ENCODE measurements around the gene PLEKHM1.
"Not testable (repeated sequence)": the region's sequence is repeated elsewhere in the genome, so short reads cannot be mapped to it uniquely, and the experiment has no call there.

The PLEKHM1 gene

DNA sequence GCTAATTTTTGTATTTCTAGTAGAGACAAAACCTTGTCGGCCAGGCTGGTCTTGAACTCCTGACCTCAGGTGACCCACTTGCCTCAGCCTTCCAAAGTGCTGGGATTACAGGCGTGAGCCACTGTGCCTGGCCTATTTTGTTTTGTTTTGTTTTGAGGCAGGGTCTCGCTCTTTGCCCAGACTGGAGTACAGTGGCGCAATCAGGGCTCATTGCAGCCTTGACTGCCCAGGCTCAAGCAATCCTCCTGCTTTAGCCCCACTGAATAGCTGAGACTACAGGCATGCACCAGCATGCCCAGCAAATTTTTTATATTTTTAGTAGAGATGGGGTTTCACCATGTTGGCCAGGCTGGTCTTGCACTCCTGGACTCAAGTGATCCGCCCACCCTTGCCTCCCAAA, 30.1 kb downstream of the PLEKHM1 start:
- not testable (repeated sequence) for DNase-seq

DNA sequence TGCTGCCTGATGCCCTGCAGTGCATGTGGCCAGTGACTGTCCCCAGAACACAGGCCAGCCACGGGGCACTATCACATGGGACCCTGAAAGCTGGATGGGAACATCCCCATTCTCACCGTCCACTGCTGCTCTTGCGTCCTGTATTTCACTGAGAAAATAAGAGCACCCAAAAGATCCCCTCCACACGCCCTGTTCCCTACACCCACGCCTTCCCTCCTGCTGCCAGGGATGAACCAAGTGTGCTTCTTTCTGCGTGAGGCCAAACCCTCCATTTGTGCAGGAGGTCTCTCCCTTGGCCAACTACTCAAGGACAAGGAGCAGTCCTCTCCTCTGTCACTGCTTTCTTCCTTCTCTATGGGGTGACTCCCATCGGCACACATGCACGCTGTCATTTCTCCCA, 36.2 kb downstream of the PLEKHM1 start:
- not testable (repeated sequence) for DNase-seq

DNA sequence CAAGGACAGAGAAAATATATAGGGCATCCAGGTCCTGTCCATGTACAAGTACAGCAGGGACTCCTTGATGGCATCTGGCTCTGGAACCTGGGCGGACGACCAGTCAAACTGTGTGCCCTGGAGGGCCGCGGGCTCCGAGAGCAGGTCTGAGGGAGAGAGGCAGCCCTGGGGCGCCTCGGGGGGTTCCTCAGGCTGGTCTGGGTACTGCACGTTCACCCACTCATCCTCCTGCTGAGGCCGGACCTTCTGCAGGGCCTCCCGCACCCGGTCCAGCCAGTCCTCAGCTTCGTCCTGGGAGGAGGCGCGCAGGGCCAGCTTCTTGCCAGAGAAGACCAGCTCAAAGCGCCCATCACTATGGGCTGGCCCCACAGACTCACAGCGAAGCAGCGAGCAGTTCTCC, 36.8 kb downstream of the PLEKHM1 start:
- DNase-seq, result not testable (repeated sequence)

DNA sequence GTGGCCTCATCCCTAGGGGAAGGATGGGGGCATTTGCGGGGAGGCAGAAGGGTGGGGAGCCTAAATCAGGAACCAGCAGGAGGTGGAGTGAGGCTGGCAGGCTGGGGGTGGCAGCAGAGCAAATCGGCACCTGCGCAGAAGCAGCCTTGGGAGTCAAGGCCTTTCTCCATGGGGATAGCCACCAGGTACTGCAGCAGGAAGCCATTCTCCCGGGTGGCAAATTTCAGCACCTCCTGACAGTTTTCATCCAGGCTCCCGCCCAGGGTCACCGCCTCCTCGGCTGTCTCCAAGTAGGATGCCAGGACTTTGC, 37.3 kb downstream of the PLEKHM1 start:
- not testable (repeated sequence) for DNase-seq

DNA sequence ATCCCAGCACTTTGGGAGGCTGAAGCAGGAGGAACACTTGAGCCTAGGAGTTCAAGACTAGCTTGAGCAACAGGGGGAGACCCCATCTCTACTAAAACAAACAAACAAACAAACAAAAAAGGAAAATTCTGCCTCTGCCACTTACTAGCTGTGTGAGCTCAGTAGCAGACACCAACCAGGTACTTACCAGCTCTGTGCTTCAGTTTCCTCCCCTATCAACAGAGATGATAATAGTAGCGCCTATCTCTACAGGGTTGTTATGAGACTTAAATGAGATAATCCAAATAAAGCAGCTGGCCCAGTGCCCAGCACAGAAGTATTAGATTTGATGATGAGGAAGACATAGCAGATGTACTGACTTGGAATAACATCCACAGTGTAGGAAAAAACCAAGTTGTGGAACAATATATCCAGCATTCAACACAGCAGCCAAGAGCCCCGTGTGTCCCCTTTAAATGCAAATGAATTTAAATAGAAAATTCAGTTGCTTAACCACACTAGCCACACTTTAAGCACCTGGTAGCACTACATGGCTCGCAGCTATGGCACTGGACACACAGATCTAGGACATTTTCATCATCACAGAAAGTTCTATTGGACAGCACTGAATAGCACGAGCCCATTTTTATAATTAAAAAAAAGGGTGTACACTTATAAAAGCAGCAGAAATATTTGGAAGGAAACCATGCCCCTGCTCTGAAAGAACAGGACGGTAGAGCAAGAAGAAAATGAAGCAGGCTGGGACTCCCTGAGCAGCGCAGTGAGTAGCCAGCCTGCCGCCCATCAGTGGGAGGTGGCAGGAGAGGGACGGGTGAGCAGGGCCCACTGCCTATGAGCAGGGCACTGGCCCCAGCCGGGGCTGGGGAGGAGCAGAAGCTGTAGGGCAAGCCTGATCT, 37.9 kb downstream of the PLEKHM1 start:
- not testable (repeated sequence) for DNase-seq

DNA sequence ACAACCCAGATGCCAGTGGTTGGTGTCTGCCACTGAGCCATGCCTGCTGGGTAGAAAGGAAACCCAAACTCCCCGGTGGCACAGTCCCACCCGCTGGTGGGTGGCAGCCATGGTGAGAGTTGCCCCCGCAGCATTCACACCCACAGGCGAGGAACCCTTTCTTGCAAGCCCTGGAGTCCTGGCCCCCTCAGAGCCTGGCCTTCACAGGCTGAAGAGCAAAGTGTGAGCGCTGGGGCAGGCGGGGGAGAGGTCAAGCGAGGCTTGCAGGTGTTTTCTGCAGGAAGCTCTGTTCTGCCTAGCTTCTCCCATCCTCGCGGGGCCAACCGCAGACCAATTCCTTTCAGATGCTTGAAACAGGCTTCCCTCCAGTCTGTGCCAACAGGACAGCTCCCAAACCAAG, 38.9 kb downstream of the PLEKHM1 start:
- not testable (repeated sequence) for DNase-seq

DNA sequence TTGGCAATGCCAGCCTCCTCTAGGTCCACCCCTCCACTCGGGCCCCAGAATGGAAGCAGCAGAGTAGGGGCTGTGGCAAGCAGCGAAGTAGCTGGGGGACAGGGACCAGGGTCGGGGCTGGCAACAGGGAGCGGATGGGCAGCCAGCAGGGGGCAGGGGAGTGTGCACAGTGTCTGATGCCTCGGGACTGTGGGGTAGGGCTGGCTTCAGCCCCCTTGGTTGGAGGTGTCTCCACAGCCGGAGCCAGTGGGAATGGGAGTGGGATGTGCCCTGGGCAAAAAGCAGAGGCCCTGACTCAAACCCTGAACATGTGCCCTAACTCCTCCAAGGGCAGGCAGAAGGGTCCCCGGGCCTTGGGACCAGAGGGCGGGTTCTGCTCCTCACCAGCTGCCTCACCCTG, 39.4 kb downstream of the PLEKHM1 start:
- DNase-seq, result no peak

DNA sequence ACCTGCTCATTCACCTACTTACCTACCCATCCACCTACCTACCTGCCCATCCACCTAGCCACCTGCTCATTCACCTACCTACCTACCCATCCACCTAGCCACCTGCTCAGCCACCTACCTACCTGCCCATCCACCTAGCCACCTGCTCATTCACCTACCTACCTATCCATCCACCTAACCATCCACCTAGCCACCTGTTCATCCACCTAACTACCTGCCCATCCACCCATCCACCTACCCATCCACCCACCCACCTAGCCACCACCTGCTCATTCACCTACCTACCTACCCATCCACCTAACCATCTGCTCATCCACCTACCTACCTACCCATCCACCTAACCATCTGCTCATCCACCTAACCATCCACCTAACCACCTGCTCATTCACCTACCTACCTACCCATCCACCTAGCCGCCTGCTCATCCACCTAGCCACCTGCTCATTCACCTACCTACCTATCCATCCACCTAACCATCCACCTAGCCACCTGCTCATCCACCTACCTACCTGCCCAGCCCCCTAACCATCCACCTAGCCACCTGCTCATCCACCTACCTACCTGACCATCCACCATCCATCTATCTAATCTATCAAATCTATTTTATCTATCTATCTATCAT, 40.7 kb downstream of the PLEKHM1 start:
- not testable (repeated sequence) for DNase-seq

DNA sequence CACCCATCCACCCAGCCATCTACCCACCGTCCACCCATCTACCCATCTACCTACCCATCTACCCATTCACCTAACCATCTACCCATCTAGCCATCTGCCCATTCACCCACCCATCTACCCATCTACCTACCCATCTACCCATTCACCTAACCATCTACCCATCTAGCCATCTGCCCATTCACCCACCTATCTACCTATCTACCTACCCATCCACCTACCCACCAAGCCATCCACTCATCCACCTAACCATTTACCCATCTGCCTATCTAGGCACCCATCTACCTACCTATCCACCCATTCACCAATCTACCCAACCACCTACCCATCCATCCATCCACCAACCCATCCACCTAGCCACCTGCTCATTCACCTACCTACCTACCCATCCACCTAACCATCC, 41.3 kb downstream of the PLEKHM1 start:
- not testable (repeated sequence) for DNase-seq

DNA sequence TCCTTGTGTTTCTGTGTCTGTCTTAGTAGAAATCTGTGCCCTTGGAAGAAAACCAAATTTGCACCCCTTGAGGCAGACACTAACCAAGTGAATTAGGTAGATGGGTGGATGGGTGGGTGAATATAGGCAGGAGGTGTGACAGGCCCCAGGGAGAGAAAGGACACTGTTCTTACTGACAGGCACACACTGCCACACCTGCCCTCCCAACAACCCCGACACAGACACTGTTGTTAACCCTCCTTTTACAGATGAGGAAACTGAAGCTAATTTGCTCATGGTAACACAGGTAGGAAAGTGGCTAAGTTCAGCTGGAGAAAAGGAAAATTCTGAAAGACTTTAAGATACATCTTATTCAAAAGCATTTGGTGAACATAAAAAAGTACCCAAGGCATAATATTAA, 42.0 kb downstream of the PLEKHM1 start:
- DNase-seq, result not testable (repeated sequence)

DNA sequence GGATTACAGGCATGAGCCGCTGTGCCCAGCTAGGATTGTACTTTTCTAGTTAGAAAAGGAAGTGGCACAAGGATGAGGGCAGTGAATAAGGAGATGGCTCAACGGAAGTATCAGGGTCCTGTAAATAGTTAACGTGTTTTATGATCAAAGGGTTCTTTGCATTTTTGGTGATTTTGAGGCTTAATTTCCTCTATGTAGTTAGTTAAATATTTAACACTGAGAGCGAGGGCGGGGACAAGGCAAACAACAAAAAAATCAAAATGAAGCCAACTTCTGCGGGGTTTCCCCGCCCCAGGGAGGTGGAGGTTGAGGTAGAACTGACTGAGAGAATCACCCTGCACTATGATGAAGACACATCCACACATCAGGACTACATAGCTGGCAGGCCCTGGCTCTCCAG, 42.5 kb downstream of the PLEKHM1 start:
- not testable (repeated sequence) for DNase-seq

DNA sequence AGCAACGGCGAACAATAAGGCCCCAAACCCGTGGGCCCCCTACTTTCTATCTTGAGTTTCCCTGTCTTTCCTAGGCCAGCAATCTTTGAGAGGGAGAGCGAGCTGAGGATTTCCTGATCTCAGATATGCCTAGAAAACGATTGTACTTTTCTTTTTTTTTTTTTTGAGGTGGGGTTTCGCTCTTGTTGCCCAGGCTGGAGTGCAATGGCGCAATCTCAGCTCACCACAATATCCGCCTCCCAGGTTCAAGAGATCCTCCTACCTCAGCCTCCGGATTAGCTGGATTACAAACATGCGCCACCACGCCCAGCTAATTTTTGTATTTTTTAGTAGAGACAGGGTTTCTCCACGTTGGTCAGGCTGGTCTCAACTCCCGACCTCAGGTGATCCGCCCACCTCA, 42.9 kb downstream of the PLEKHM1 start:
- not testable (repeated sequence) for DNase-seq

DNA sequence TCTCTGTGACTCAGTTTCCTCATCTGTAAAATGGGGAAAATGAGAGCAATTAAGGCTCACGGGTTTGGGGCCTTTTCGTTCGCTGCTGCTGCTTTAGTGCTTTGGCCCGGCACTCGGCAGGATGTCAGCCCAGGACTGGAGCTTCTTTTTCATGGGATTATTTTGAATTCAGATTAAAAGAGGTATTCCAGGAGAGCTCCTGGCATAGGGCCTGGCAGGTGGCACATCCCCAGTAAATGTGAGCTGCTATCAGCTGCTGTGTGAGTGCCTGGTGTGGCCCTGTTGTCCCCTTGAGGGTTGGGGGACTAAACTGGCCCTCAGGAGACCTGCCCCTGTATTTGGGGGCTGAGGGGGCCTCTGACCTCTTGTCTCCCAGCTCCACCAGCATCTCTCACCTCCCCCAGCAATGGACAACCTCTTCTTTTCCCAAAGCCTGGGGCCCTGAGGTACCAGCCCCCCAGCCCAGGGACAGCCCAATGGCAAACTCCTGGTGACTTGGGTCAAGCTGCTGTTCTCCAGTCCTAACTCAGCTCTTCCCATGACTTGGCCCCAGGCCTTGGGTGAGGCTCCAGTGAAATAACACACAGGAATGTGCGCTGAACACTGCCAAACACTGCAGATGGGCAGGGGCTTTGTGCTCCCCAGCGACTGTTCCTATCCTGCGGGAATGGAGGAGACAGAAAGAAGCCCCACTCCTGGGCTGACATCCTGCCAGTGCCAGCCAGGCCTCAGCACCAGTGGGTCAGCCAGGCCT, 43.5 kb downstream of the PLEKHM1 start:
- not testable (repeated sequence) for DNase-seq

DNA sequence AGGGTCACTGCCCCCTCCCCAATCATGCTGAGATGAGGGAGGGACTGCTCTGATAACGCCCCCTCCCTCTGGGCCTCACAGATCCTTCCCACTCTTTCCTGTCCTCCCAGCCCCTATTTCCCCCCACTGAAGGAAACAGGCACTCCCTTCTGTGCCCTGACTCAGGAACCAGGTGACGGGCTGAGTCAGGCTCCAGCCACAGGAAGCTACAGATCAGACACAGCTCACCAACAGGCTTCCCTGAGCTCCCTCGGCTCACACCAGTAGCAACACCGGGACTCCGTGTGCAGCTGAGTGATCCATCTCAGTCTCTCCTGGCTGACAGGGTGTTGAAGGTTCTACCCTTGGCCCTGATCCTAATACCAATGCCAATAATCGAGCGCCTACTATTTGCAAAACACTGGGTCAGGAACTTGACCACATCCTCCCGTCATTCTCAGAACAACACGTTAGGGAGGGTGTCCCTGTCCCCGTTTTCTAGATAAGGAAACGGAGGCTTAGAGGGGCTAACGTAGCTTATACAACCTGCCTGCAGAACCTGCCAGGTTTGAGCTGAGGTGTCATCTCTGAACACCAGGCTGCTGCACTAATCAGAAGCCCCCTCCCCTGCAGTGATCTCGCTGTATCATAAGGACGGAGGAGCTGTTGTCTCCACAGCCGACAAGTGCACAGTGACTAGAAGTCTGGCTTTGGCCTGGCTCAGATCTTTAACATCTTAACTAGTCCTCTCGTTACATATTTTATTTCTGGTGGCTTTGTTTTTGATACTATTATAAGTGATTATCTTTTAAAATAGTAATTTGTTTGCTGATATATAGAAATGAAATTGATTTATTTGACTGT, 44.4 kb downstream of the PLEKHM1 start:
- peak; percentile 40 for DNase-seq

DNA sequence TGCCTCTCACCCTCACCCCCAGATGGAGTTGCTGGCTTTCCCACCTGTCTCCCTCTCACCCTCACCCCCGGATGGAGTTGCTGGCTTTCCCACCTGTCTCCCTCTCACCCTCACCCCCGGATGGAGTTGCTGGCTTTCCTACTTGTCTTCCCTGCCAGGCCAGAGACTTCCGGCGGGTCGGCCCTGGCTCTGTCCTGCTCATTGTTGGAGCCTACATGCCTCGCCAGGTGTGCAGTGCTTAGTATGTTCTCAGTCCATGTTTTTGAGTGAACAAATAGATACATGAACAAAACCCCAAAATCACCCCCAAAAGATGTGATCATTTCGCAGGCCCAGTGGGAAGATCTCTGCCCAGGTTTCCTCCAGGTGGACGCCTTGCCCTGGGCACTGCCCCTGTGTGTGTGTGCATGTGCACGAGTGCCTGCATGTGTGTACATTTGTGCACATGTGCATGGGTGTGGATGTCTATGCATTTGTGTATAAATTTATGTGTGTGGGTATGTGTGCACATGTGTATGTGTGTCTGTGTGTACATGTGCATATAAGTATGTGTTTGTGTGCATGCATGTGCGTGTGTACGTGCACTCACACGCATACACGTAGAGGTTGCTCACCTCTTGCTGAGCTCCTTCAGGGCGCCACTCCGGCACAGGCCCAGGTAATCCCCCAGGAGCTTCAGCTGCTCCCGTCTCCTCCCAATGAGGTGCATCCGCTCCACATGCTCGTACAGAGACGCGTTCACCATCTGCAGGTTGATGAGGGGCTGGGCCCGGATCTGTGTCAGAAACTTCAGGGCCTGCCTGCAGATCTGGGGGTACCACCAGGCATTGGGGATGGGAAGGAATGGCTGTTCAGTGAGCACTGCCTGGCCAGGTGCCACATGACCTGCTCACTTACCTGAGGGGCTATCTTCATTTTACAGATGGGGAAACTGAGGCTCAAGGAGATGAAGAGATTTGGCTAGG, 45.4 kb downstream of the PLEKHM1 start:
- not testable (repeated sequence) for DNase-seq

DNA sequence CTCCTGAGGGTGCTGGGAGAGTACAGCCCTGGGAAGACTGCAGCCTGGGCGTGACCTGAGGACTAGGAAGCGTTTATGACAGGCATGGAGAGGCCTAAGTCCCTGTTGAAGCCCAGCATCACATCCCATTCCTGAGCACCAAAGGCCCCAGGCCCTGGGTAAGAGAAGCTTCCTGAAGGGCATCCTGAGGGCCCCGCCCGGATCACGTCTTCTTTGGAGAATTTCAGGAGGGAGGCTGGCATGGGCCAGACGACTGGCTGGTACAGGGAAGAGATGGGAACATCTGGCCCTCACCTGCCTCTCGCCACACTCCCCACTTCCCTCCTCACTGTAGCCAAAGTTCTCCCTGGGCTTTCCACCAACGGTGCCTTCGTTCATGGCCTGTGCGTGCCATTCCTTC, 46.2 kb downstream of the PLEKHM1 start:
- not testable (repeated sequence) for DNase-seq

DNA sequence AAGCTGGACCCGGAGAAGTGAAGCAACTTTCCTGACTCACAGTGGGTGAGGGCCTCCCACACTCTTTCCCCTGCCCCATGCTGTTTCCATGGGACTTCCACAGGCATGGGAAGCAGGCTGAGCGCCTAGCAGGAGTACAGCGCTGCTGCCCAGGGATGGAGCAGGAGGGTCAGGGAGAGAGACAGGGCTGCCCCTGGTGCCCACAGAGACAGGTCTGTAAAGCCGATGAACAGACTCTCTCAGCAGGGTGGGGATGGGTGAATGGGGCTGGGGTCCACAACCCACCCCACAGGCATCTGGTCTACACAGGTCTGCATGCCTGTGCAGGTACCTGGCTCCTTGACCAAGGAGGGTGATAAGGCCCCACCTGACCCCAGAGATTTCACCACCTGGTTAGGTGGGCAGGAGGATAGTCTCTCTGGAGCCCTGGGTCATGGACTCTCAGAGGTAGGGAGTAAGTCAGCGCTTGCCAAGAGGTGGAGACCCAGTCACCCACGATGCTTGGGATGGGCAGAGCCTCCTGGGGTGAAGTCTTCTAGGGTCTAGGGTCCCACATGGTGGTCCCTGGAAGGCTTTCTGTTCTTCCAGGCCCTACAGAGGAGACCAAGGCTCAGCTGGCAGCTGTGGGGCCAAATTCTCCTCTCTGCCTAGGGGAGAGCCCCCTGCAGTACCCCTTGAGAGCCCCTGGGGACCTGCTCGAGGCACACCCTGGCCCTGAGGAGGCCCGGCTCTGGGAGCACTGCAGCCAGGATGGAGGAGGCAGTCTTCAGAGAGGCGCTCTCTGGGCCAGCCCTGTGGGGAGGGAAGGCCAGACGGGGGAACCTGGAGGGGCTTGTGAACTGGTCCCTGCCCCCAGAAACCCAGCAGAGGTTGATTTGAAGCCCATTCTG, 46.9 kb downstream of the PLEKHM1 start:
- not testable (repeated sequence) for DNase-seq

DNA sequence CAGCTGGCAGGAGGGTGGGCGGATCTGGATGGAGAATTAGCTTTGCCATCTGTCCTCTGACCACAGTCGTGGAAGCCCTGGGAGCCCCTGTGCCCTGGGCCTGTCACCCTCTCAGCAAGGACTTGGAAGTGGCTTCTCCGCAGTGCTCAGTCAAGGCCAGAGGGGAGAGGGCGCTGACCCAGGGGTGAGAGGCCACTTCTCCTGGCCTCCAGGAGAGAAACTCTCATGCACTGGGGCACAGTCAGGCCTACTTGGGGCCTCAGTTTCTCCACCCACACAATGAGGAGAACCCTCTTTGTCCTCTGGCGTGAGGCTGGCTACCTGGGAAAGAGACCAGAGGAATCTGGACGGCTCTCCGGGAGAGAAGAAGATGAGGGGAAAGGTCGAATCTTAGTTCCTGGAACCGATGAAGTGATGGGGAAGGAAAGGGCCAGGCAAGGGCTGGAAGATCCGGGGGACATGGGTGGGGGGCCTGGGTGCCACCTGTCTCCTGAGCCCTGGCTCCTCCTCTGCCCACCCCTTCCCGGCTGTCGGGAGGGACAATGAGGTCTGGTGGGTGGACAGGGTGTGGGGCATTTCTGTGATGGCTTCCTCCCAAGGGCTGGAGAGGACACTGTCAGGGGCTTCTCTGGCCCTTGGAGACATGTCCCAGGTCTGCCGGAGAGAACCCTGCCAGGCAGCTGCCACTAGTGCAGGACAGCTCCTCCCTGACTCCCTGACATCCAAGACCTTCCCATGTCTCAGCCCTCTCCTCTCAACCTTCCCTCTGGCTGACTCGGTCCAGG, 48.8 kb downstream of the PLEKHM1 start:
- DNase-seq, result no peak

DNA sequence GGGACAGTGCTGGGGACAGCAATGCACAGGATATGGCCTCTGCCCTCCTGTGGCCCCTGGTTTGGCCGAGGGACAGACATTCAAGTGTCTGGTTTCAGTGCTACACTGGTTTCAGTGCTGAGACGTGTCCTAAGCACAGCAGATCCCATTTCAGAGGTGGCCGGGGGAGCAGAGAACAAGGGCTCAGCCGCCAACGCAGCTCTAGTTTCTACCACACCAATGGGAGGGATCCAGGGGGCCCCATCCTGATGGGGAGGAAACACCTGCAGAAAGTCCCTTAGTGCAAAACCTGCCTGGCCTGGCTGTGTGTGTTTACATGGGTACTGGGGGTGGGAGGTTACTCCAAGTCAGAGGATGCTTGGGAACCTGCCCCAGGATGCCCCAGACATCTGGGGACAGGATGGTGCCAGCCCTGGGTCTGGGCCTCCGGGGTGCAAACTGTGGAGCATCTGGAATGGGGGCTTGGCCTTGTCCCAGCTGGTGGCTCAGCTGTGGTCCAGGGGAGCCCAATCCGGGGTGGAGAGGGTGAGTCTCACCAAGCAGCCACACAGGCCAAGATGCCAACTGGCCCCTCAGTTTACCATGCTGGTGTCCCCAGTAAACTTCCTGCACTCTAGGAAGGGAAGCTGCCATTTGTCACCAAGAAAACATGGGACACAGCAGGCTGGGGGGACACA, 49.5 kb downstream of the PLEKHM1 start:
- peak; percentile 24 for DNase-seq

Data from stimulated activated CD4-positive, alpha-beta T cell treated with anti-CD3 and anti-CD28 coated beads, Interleukin-4, amount 100 ng/mL, for 24 hours (primary cell).